CD14-positive monocyte (primary cell): ENCODE data around the gene AHSG. TPM values are rescaled to one million over a fixed set of nuclear protein-coding genes. Genes with fewer than 3 reads are reported as not detected.

Experiments
- DNase-seq, 3 donors: peaks; one replicate each; pipeline ENCODE4 v3.0.0-alpha.2; 2011 to 2022
- H2AFZ ChIP-seq: 2 replicates; pipeline ENCODE4 v1.6.0; 2012; ENCODE audit warnings: mild to moderate bottlenecking, low read depth, low read length, inconsistent platforms; ENCODE audit not compliant: insufficient read depth, poor library complexity, severe bottlenecking
- H3K27ac ChIP-seq, 2 donors: 1 replicate in 1 of 2; 2 replicates in 1 of 2; pipeline ENCODE4 v1.5.1; 2012 to 2013; ENCODE audit warnings: low read length in 2 of 2, control low read depth in 1 of 2, inconsistent platforms in 1 of 2, low read depth in 1 of 2, mild to moderate bottlenecking in 1 of 2
- H3K27me3 ChIP-seq, 2 donors: one replicate each; pipeline versions ENCODE4 v1.6.0 to v1.6.1; 2011 to 2013; ENCODE audit warnings: low read length in 2 of 2; ENCODE audit not compliant: control insufficient read depth in 2 of 2, insufficient read depth in 2 of 2
- H3K36me3 ChIP-seq, 2 donors: replicated peaks in 1 of 2; 1 replicate in 1 of 2; 2 replicates in 1 of 2; pipeline versions ENCODE4 v1.5.1 to v1.6.1; 2012 to 2013; ENCODE audit warnings: low read length in 2 of 2, control low read depth in 1 of 2, inconsistent platforms in 1 of 2, mild to moderate bottlenecking in 1 of 2; ENCODE audit not compliant: insufficient read depth in 2 of 2, control insufficient read depth in 1 of 2
- H3K4me1 ChIP-seq, 2 donors: 1 replicate in 1 of 2; 2 replicates in 1 of 2; pipeline versions ENCODE4 v1.5.1 to v1.6.1; 2012 to 2013; ENCODE audit warnings: low read length in 2 of 2, control low read depth in 1 of 2, inconsistent platforms in 1 of 2, mild to moderate bottlenecking in 1 of 2, moderate library complexity in 1 of 2; ENCODE audit not compliant: insufficient read depth in 2 of 2, control insufficient read depth in 1 of 2
- H3K4me2 ChIP-seq: replicated peaks from 2 replicates; pipeline ENCODE3; 2012; ENCODE audit warnings: low read length, moderate library complexity, mild to moderate bottlenecking; ENCODE audit not compliant: poor library complexity, severe bottlenecking; ENCODE audit errors: extremely low read depth
- H3K4me3 ChIP-seq, 3 experiments: fragments of 200-600 bp in 1 of 3; sonication (generic) in 1 of 3; replicated peaks in 1 of 3; 1 replicate in 2 of 3; 2 replicates in 1 of 3; pipeline ENCODE4 v1.5.1; 2011 to 2013; ENCODE audit warnings: low read length in 3 of 3, mild to moderate bottlenecking in 3 of 3, control low read depth in 2 of 3, low read depth in 2 of 3, inconsistent platforms in 1 of 3, moderate library complexity in 1 of 3
- H3K79me2 ChIP-seq: 2 replicates; pipeline ENCODE4 v1.6.0; 2012; ENCODE audit warnings: mild to moderate bottlenecking, control low read depth, inconsistent platforms, low read length, moderate library complexity; ENCODE audit not compliant: insufficient read depth
- H3K9ac ChIP-seq: 2 replicates; pipeline ENCODE4 v1.6.0; 2017; ENCODE audit warnings: low read length, mild to moderate bottlenecking; ENCODE audit not compliant: insufficient read depth, poor library complexity, severe bottlenecking
- H3K9me3 ChIP-seq, 2 donors: replicated peaks in 1 of 2; 1 replicate in 1 of 2; 2 replicates in 1 of 2; pipeline versions ENCODE4 v1.5.1 to v1.6.1; 2012 to 2013; ENCODE audit warnings: low read length in 2 of 2, control low read depth in 1 of 2; ENCODE audit not compliant: control insufficient read depth in 1 of 2, insufficient read depth in 1 of 2
- H4K20me1 ChIP-seq: 2 replicates; pipeline ENCODE4 v1.6.0; 2012; ENCODE audit warnings: mild to moderate bottlenecking, low read length, control low read depth, moderate library complexity; ENCODE audit not compliant: insufficient read depth
- H3K27ac Mint-ChIP-seq, 7 donors: one replicate each; pipeline ENCODE4 v1.8.0; 2020; ENCODE audit warnings: mild to moderate bottlenecking in 7 of 7, mixed read lengths in 7 of 7, moderate library complexity in 6 of 7, inconsistent platforms in 2 of 7
- H3K27me3 Mint-ChIP-seq, 3 donors: one replicate each; pipeline ENCODE4 v1.8.0; 2021 to 2022; ENCODE audit warnings: low read depth in 3 of 3, mild to moderate bottlenecking in 3 of 3, mixed read lengths in 3 of 3, moderate library complexity in 3 of 3, inconsistent platforms in 1 of 3
- H3K36me3 Mint-ChIP-seq, 2 donors: one replicate each; pipeline ENCODE4 v1.8.0; 2020; ENCODE audit warnings: mixed read lengths in 2 of 2, inconsistent platforms in 1 of 2, mild to moderate bottlenecking in 1 of 2
- H3K4me1 Mint-ChIP-seq: one replicate; pipeline ENCODE4 v1.8.0; 2020; ENCODE audit warnings: mild to moderate bottlenecking, mixed read lengths
- H3K4me3 Mint-ChIP-seq, 2 donors: one replicate each; pipeline ENCODE4 v1.8.0; 2020; ENCODE audit warnings: mild to moderate bottlenecking in 2 of 2, mixed read lengths in 2 of 2, moderate library complexity in 1 of 2
- H3K9me3 Mint-ChIP-seq, 7 donors: one replicate each; pipeline ENCODE4 v1.8.0; 2020 to 2022; ENCODE audit warnings: mixed read lengths in 7 of 7, mild to moderate bottlenecking in 6 of 7, moderate library complexity in 6 of 7, inconsistent platforms in 2 of 7
- CTCF ChIP-seq: fragments of 200-600 bp; IDR thresholded peaks from one replicate; pipeline ENCODE4 v1.8.0; 2022; ENCODE audit warnings: antibody characterized with exemption, mild to moderate bottlenecking
- WGBS: methylation state at CpG from one replicate; pipeline ENCODE4 v1.1.5; 2013; ENCODE audit warnings: missing lambda C conversion rate; ENCODE audit not compliant: insufficient coverage; 5-methylcytosine and 5-hydroxymethylcytosine counted together
- intact Hi-C, 2 donors: fragments of 100-400 bp; cut with micrococcal nuclease; formaldehyde crosslinking; loops; one replicate each; pipeline versions ENCODE4 v1.15.0 to v1.15.1; 2023
- polyA plus RNA-seq, 3 donors: library from polyadenylated mRNA; depleted of rRNA in 1 of 3; unstranded in 2 of 3; stranded (reverse) in 1 of 3; fragments of 300-500 nt in 2 of 3; fragments of >200 nt in 1 of 3; fragmentation: Illumina TruSeq in 2 of 3; gene quantifications; 1 replicate in 2 of 3; 2 replicates in 1 of 3; pipeline ENCODE4 v1.2.3, GENCODE V29; 2012 to 2021

AHSG gene
- polyA plus RNA-seq, 3 donors: not detected

DNA sequence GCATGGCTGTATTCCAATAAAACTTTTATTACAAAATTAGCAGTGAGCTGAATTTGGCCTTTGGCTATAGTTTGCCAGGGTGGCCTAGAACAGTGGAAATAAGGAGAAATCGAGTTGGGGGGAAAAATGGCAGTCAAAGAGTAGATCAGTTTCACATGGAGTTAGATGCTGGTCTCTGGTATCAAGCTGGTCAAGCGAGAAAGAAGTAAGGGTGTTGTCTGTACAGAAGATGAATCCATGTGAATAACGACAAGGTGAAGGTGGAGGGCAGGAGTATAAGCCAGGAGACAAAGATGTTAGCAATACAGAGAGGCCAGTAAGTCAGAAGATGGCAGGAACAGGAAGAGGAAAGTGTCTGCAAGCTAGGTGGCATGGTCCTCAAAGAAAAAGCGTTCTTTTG is 11.7 kb downstream of the AHSG start:
- no peak overlapping the region for H2AFZ ChIP-seq
- no peak for DNase-seq
- intact Hi-C loops: no loop called here
- no peaks in the 10 kb centered on the region for H3K36me3 ChIP-seq
- WGBS: 90% methylated on average over 4 of the region's 4 CpGs
- H3K27me3 ChIP-seq: peaks cover 0 to 2% of the 10 kb centered on the region in 2 donors
- H3K4me1 Mint-ChIP-seq: no peaks in the 10 kb centered on the region
- H3K4me1 ChIP-seq: no peaks in the 10 kb centered on the region
- no peaks in the 10 kb centered on the region for H3K36me3 Mint-ChIP-seq
- H3K9ac ChIP-seq: no peak overlapping the region
- no peak for TF ChIP-seq CTCF
- H3K27ac Mint-ChIP-seq: no peak overlapping the region
- H3K27ac ChIP-seq: no peak overlapping the region
- H3K79me2 ChIP-seq: no peaks in the 10 kb centered on the region
- H3K27me3 Mint-ChIP-seq: peaks cover 0 to 8% (median 5%) of the 10 kb centered on the region in 3 donors
- no peak overlapping the region for H3K4me2 ChIP-seq
- H3K4me3 Mint-ChIP-seq: no peak overlapping the region
- H3K9me3 Mint-ChIP-seq: no peaks in the 10 kb centered on the region
- no peak overlapping the region for H3K4me3 ChIP-seq
- H3K9me3 ChIP-seq: no peaks in the 10 kb centered on the region
- no peaks in the 10 kb centered on the region for H4K20me1 ChIP-seq

DNA sequence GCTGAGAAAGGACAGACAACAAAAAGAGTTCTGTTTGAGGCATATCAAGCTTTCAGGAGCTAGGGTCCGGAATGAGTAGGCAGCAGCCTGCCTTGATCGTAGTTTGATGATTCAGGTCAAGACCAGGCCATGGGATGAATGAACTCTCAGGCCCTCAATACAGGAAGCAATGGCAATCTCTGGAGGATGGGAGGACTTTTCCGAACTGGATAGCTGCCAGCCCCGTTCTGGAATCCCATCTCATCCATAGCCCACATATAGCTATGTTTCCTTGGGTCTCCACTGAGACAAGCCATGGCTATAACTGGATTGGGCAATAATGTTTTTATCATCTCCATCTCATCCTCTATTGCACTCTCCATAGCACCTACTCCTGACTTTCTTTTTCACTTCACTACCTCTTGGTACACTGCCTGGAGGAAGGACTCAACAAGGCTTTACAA is 12.8 kb downstream of the AHSG start:
- Histone ChIP-seq H3K4me1 (no peaks in the 10 kb centered on the region), H3K9ac (no peak overlapping the region), H3K9me3 (no peaks in the 10 kb centered on the region), H3K4me3 (no peak overlapping the region), H3K4me2 (no peak overlapping the region), H2AFZ (no peak overlapping the region), H3K79me2 (no peaks in the 10 kb centered on the region), H3K36me3 (no peaks in the 10 kb centered on the region), H3K27me3 (peaks cover 0 to 2% of the 10 kb centered on the region in 2 donors), H4K20me1 (no peaks in the 10 kb centered on the region), H3K27ac (no peak overlapping the region)
- H3K4me3 Mint-ChIP-seq: no peak overlapping the region
- DNase-seq: no peak
- H3K4me1 Mint-ChIP-seq: no peaks in the 10 kb centered on the region
- intact Hi-C loops: no loop called here
- H3K27ac Mint-ChIP-seq: no peak overlapping the region
- no peak for TF ChIP-seq CTCF
- H3K36me3 Mint-ChIP-seq: no peaks in the 10 kb centered on the region
- peaks cover 0 to 4% (median 0%) of the 10 kb centered on the region in 7 donors for H3K9me3 Mint-ChIP-seq
- WGBS: 76% methylated on average over 2 of the region's 4 CpGs
- H3K27me3 Mint-ChIP-seq: peaks cover under 1 to 12% (median 9%) of the 10 kb centered on the region in 3 donors
